Measurements from ENCODE around the gene ARHGAP15.

- no peak for TF ChIP-seq CTCF (IDR thresholded peaks at IDR 0.05; ENCODE audit: insufficient read depth, low read length)
- no peak for TF ChIP-seq SPI1 (IDR thresholded peaks at IDR 0.05; ENCODE audit: borderline replicate concordance, low read depth)
- TF ChIP-seq POLR2AphosphoS5 (IDR thresholded peaks at IDR 0.05; ENCODE audit: low read depth): no peak
- no peak for TF ChIP-seq GABPA (IDR thresholded peaks at IDR 0.05; ENCODE audit: low read depth)
These were observed 422.9 kb downstream of the ARHGAP15 start for GRCh38 chr2:143551971-143552650.

Measured in HL-60 (cell line).